GM18498 (cell line): Measurements from ENCODE around the gene TMCO4.
"Not testable (repeated sequence)": the region's sequence is repeated elsewhere in the genome, so short reads cannot be mapped to it uniquely, and the experiment has no call there.

Source experiments
- ATAC-seq: cut with Tn5 transposase; IDR thresholded peaks from one replicate; pipeline ENCODE4 v1.9.1; 2021; ENCODE audit warnings: mild to moderate bottlenecking, moderate library complexity; ENCODE audit not compliant: unreplicated experiment

Gene TMCO4

GRCh38 chr1:19643602-19644394 lies 155.9 kb downstream of the TMCO4 start, which contains the start of gene NBL1:
TSS of gene NBL1 (plus strand) at chr1:19644311. CDS start at chr1:19655031, 10,720 bp downstream.
- no peak for ATAC-seq

- ATAC-seq = no peak
Measured at GRCh38 chr1:19643121-19643520, 156.6 kb downstream of the TMCO4 start.

GRCh38 chr1:19640363-19641316 lies 159.1 kb downstream of the TMCO4 start:
- ATAC-seq = no peak

GRCh38 chr1:19639999-19640362 lies 159.7 kb downstream of the TMCO4 start:
- ATAC-seq = no peak

- not testable (repeated sequence) for ATAC-seq
Measured at GRCh38 chr1:19639228-19639627, 160.5 kb downstream of the TMCO4 start.

GRCh38 chr1:19637606-19638005 lies 162.1 kb downstream of the TMCO4 start:
- ATAC-seq = no peak

- ATAC-seq = not testable (repeated sequence)
Measured at GRCh38 chr1:19636749-19637148, 163.0 kb downstream of the TMCO4 start.

GRCh38 chr1:19636065-19636464 lies 163.7 kb downstream of the TMCO4 start:
- no peak for ATAC-seq

- ATAC-seq = no peak
Measured at GRCh38 chr1:19635646-19636045, 164.1 kb downstream of the TMCO4 start.

- ATAC-seq = not testable (repeated sequence)
Measured at GRCh38 chr1:19635064-19635463, 164.7 kb downstream of the TMCO4 start.

GRCh38 chr1:19633106-19633505 lies 166.6 kb downstream of the TMCO4 start:
- no peak for ATAC-seq
